Spinal cord (tissue), 10 donors: Measurements from ENCODE around the gene SPATA31C1. TPM values are rescaled to one million over a fixed set of nuclear protein-coding genes. Genes with fewer than 3 reads are reported as not detected.
"Not testable (repeated sequence)": the region's sequence is repeated elsewhere in the genome, so short reads cannot be mapped to it uniquely, and the experiment has no call there.

Experiments
- DNase-seq, 6 donors: peaks; one replicate each; pipeline versions ENCODE4 v3.0.0 to v3.0.0-alpha.2; 2013 to 2015; ENCODE audit warnings: low spot score in 6 of 6, low read depth in 4 of 6
- H3K27ac ChIP-seq: one replicate; pipeline ENCODE4 v1.5.1; 2013; ENCODE audit warnings: low read depth, low read length, control low read depth
- H3K27me3 ChIP-seq: one replicate; pipeline ENCODE4 v1.6.1; 2013; ENCODE audit warnings: low read length; ENCODE audit not compliant: control insufficient read depth, insufficient read depth
- H3K36me3 ChIP-seq: one replicate; pipeline ENCODE4 v1.6.1; 2013; ENCODE audit warnings: low read length; ENCODE audit not compliant: control insufficient read depth, insufficient read depth
- H3K4me1 ChIP-seq: one replicate; pipeline ENCODE4 v1.6.1; 2013; ENCODE audit warnings: low read length; ENCODE audit not compliant: control insufficient read depth, insufficient read depth
- H3K4me3 ChIP-seq: one replicate; pipeline ENCODE4 v1.5.1; 2013; ENCODE audit warnings: low read depth, low read length, control low read depth
- H3K9me3 ChIP-seq: one replicate; pipeline ENCODE4 v1.6.1; 2013; ENCODE audit warnings: low read length; ENCODE audit not compliant: control insufficient read depth, insufficient read depth
- WGBS: methylation state at CpG from one replicate; pipeline ENCODE4 v1.1.5; 2013; ENCODE audit warnings: missing lambda C conversion rate; ENCODE audit not compliant: insufficient coverage; 5-methylcytosine and 5-hydroxymethylcytosine counted together
- polyA plus RNA-seq, 2 donors: library from polyadenylated mRNA; unstranded; fragments of 120-200 nt; gene quantifications; one replicate each; pipeline ENCODE4 v1.2.1, GENCODE V29; 2013; ENCODE audit not compliant: insufficient read length in 2 of 2
- total RNA-seq, 2 donors: library from RNA; depleted of rRNA in 1 of 2; stranded (reverse); fragments of 120-200 nt in 1 of 2; fragments of >200 nt in 1 of 2; gene quantifications; one replicate each; pipeline versions ENCODE4 v1.2.3 to v1.2.4, GENCODE V29; 2013 to 2014
- donor health status: healthy.

SPATA31C1 gene
- total and polyA plus RNA-seq, 4 donors = 0.17 to 1.6 (median 0.66) TPM

DNA sequence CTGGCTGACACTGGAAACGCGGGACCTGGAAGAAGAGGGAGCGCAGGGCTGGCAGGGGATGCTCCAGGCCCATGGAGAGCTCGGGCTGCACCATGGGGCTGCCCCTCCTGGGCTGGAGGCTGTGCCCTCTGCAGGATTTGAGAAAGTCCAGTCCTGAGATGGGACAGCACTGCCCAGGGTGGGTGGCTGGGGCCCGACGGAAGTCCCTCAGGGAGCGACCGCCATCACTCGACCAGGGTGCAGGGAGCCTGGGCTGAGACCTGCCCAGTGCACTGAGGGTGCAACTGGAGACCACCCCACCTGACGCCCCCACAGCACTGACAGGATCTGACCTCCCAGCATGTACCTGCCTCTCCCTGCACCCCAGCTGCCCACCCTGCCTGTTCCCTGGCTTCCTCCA is 7.1 kb downstream of the SPATA31C1 start:
- H3K4me3 ChIP-seq, DNase-seq, H3K27me3 ChIP-seq, H3K9me3 ChIP-seq, H3K36me3 ChIP-seq, H3K4me1 ChIP-seq, H3K27ac ChIP-seq: not testable (repeated sequence)
- 97% methylated on average over 10 of the region's 10 CpGs for WGBS

DNA sequence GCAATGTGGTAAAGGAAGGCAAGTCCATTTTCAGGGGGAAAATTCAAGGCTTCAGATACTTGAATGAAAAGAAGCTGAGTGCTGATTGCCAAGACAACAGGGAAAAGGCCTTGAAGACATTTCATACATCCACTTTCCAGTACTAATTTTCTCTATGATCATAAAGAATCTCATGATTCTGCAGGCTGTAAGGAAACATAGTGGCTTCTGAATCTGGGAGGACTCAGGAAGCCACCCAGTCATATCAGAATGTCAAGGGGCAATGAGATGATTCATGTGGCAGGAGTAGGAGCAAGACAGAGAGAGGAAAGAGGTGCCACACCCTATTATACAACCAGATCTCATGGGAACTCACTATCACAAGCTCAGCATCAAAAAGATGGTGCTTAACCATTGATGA is 11.4 kb downstream of the SPATA31C1 start:
- H3K36me3 ChIP-seq, H3K4me1 ChIP-seq, H3K9me3 ChIP-seq, H3K27me3 ChIP-seq, H3K4me3 ChIP-seq, H3K27ac ChIP-seq, DNase-seq: not testable (repeated sequence)

DNA sequence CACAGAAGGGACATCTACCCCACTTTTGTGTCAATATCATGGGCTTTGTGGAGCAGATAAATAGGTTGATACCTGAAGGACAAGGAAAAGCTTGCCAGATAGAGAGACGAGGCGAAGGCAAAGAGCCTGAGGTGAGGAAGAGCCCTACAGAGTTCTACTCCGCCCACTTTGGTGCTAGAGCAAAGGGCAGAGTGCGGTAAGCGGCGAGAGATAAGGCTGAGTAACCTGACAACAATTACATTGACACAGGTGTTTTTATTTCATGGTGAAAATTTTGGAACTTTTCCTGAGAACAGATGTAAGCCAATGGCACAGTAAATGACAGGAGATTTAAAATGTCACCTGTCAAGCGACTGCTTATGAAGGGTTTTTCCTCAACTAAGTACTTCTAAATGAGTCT is 16.7 kb downstream of the SPATA31C1 start:
- H3K4me3 ChIP-seq, H3K4me1 ChIP-seq, H3K36me3 ChIP-seq, H3K9me3 ChIP-seq, DNase-seq, H3K27ac ChIP-seq, H3K27me3 ChIP-seq: not testable (repeated sequence)
- 90% methylated on average over 2 of the region's 7 CpGs for WGBS

DNA sequence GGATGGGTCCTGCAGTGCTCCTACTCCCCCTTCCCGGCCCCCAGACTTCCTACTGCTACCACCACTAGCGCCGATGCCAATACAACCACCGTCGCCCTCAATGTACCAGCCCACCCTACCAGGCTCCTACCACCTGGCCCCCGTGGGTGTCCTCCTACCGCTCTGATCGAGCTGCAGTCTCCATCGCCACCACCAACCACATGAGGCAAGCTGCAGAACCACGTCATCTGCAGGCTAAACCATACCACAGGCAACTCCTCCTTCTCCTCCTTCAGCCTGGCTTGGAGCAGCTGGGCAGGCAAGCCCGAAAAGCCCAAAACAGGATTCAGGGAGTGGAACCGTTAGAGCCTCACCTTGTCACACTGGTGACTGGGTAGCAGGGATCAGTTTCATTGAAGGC is 19.6 kb downstream of the SPATA31C1 start:
- not testable (repeated sequence) for H3K36me3 ChIP-seq, DNase-seq, H3K27ac ChIP-seq, H3K9me3 ChIP-seq, H3K27me3 ChIP-seq, H3K4me1 ChIP-seq, H3K4me3 ChIP-seq
- 90% methylated on average over 2 of the region's 12 CpGs for whole genome bisulfite sequencing

DNA sequence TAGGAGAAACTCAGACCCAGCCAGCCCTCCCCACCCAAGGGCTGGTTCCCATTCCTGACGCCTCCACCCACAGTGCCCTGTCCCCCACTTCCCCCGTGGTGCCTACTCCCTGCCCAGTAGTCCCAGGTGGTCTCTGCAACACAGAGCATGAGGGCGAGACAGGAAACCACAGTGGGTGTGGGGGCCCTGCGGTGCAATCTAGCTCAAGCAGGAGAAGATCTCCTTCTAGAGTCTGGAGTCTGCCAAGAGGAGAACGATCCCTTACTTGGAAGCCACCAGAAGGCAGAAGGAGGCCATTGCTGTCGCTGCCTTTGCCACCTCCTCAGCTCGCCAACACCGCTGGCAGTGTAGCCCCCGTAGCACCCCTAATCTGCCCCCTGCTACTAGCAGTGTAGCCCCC is 20.2 kb downstream of the SPATA31C1 start:
- not testable (repeated sequence) for H3K27ac ChIP-seq, H3K9me3 ChIP-seq, H3K4me3 ChIP-seq, H3K36me3 ChIP-seq, H3K4me1 ChIP-seq, DNase-seq, H3K27me3 ChIP-seq
- 94% methylated on average over 6 of the region's 9 CpGs for WGBS

DNA sequence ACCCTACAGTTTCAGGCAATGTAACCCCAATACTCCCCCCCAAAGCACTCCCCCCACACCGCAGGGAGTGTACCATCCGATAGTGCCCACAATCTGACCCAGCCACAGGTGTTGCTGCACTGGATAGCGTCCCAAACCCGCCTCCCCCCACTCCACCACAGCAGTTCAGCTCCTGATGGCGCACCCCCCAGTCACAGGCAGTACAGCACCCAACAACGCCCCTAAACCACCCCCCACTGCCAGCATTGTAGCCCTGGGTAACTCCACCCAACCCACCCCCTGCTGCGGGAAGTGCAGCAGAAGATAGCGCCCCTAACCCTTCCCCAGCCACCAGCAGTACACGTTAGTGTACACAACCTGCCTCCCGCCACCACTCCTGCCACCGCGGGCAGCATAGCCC is 20.6 kb downstream of the SPATA31C1 start:
- H3K36me3 ChIP-seq, H3K27ac ChIP-seq, H3K4me3 ChIP-seq, DNase-seq, H3K9me3 ChIP-seq, H3K27me3 ChIP-seq, H3K4me1 ChIP-seq: not testable (repeated sequence)
- WGBS = 67% methylated on average over 1 of the region's 12 CpGs

DNA sequence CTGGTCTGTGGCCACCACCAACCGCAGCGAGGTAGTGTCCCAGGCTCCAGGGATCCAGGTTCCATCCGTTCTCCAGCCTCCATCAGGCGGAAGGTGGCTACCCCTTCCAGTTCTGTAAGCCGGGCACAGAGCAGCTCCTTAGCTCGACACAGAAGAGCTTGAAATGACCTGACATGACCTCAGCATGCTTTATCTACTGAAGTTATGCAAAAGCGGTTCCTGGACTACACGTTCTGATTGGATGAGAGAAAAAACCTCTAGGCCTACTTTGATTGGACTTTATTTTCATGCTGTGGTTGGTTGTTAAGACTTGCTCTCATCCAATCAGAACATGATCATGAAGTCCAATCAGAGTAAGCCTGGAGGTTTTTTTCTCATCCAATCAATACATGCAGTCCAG is 21.3 kb downstream of the SPATA31C1 start:
- not testable (repeated sequence) for DNase-seq, H3K27me3 ChIP-seq, H3K4me1 ChIP-seq, H3K36me3 ChIP-seq, H3K9me3 ChIP-seq, H3K4me3 ChIP-seq, H3K27ac ChIP-seq
- WGBS = 90% methylated on average over 6 of the region's 8 CpGs

DNA sequence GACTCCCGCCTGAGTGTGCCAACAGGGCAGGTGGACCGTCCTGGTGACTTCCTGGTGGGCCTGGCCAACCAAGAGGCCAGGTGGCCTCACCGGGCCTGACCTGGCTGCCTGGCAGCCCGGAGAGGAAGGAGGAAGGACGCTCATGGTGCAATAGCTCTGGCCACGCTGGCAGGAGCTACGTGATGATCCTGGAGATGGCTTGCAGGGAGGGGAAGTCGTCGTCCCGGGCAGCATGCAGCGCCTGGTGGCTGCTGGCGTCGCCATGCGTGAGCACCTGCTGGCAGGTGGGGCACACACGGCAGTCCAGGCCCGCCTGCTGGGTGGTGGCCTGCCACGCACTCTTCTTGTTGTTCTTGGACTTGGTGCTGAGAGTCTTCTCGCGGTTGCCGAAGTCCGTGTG is 26.3 kb downstream of the SPATA31C1 start:
- no peaks in the 10 kb centered on the region for H3K36me3 ChIP-seq
- no peaks in the 10 kb centered on the region for H3K27me3 ChIP-seq
- peaks cover 10% of the 10 kb centered on the region for H3K4me1 ChIP-seq
- H3K4me3 ChIP-seq = no peak overlapping the region
- DNase-seq = no peak
- no peaks in the 10 kb centered on the region for H3K9me3 ChIP-seq
- WGBS = 86% methylated on average over 21 of the region's 21 CpGs
- H3K27ac ChIP-seq = no peak overlapping the region

DNA sequence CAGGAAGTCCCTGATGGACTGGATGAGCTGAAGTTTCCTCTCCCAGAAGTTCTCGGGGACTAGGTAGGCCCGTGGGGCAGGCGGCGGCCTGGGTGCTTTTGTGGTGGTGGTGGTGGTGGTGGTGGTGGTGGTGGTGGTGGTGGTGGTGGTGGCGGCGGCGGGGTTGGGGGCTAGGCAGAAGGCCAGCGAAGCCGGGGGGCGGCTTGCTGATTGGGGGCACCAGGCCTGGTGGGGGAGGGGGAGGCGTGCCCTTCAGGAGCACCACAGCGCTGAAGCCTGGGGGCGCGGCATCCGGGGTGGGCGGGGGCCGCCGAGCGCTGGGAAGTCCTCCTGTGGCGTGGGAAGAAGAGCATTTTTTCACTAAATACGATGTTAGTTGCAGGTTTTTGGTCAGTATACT is 26.9 kb downstream of the SPATA31C1 start:
- Histone ChIP-seq H3K4me3 (no peak overlapping the region), H3K27ac (no peak overlapping the region), H3K36me3 (no peaks in the 10 kb centered on the region), H3K27me3 (no peaks in the 10 kb centered on the region), H3K9me3 (no peaks in the 10 kb centered on the region), H3K4me1 (peaks cover 10% of the 10 kb centered on the region)
- DNase-seq = peak in 1 of 6 donors; percentile 36
- WGBS = 94% methylated on average over 10 of the region's 21 CpGs

DNA sequence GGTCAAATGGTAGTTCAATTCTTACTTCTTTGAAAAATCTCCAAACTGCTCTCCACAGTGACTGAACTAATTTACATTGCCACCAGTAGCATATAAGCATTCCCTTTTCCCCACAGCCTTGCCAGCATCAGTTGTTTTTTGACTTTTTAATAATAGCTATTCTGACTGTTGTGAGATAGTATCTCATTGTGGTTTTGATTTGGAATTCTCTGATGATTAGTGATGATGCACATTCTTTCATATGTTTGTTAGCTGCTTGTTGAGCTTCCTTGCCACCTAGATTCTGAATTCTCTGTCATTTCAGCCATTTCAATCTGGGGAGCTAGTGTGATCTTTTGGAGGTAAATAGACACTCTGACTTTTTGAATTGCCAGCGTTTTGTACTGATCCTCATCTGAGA is 32.5 kb downstream of the SPATA31C1 start:
- Histone ChIP-seq H3K4me1 (no peaks in the 10 kb centered on the region), H3K27ac (no peak overlapping the region), H3K4me3 (no peak overlapping the region), H3K27me3 (no peaks in the 10 kb centered on the region), H3K36me3 (no peaks in the 10 kb centered on the region), H3K9me3 (no peaks in the 10 kb centered on the region)
- WGBS = 63% methylated on average over 1 of the region's 1 CpG
- DNase-seq = no peak
